IMR-90 (cell line): ENCODE data around the gene SLC35D2.

Experiments
- BHLHE40 ChIP-seq: fragments of 150-350 bp; IDR thresholded peaks from 2 replicates; pipeline ENCODE4 v1.6.1; 2016; ENCODE audit warnings: mild to moderate bottlenecking, low read depth, low read length
- CEBPB ChIP-seq: IDR thresholded peaks from 2 replicates; pipeline ENCODE4 v1.6.1; 2012; ENCODE audit warnings: low read depth, low read length, improper control_type of control experiment
- FOS ChIP-seq: fragments of 150-350 bp; IDR thresholded peaks from 2 replicates; pipeline ENCODE4 v1.6.1; 2016; ENCODE audit warnings: low read depth, low read length
- MAZ ChIP-seq: IDR thresholded peaks from 2 replicates; pipeline ENCODE4 v1.6.1; 2012; ENCODE audit warnings: low read depth, mild to moderate bottlenecking, low read length, improper control_type of control experiment, moderate library complexity, borderline replicate concordance
- MXI1 ChIP-seq: IDR thresholded peaks from 2 replicates; pipeline ENCODE4 v1.6.1; 2012; ENCODE audit warnings: low read depth, mild to moderate bottlenecking, low read length, moderate library complexity, borderline replicate concordance
- NFE2L2 ChIP-seq: fragments of 150-350 bp; IDR thresholded peaks from 2 replicates; pipeline ENCODE4 v1.6.1; 2016; ENCODE audit warnings: low read depth, mild to moderate bottlenecking, low read length
- POLR2A ChIP-seq: IDR thresholded peaks from 2 replicates; pipeline ENCODE4 v1.6.1; 2012; ENCODE audit warnings: mild to moderate bottlenecking, low read depth, low read length
- RAD21 ChIP-seq: IDR thresholded peaks from 2 replicates; pipeline ENCODE4 v1.6.1; 2012; ENCODE audit warnings: low read length, improper control_type of control experiment
- RCOR1 ChIP-seq: IDR thresholded peaks from 2 replicates; pipeline ENCODE4 v1.6.1; 2012; ENCODE audit warnings: mild to moderate bottlenecking, low read length, improper control_type of control experiment; ENCODE audit not compliant: insufficient replicate concordance
- RFX5 ChIP-seq: IDR thresholded peaks from 2 replicates; pipeline ENCODE4 v1.8.0; 2012; ENCODE audit warnings: low read depth, mild to moderate bottlenecking, low read length, moderate library complexity
- SMC3 ChIP-seq: fragments of 150-350 bp; IDR thresholded peaks from 2 replicates; pipeline ENCODE4 v1.6.1; 2016; ENCODE audit warnings: low read depth, mild to moderate bottlenecking, antibody characterized with exemption, low read length, moderate library complexity
- USF2 ChIP-seq: fragments of 150-350 bp; IDR thresholded peaks from 2 replicates; pipeline ENCODE4 v1.6.1; 2017; ENCODE audit warnings: mild to moderate bottlenecking, antibody characterized with exemption, low read length, low read depth
- TF ChIP-seq, protein P1 (sequence below): conservative IDR thresholded peaks from 2 replicates; pipeline ENCODE4 v1.5.1; 2012; ENCODE audit warnings: mild to moderate bottlenecking, low read depth, low read length, improper control_type of control experiment

DNA sequence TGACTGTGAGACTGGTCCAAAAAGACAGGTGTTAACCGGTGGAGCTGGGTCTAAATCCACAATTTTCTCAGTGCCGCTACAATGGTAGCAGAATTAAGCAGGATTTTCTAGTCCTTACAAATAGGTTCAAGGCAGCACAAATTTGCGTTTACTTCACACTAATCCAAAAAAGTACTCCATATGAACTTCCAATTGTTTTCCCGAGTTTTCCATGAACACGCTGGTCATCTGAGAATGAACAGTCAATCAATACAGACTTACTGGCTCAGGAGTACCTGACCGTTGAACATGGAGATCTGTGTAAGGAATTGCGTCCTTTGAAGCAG, 709 bp downstream of the SLC35D2 start:
- no peak for TF ChIP-seq POLR2A
- TF ChIP-seq, protein P1, sequence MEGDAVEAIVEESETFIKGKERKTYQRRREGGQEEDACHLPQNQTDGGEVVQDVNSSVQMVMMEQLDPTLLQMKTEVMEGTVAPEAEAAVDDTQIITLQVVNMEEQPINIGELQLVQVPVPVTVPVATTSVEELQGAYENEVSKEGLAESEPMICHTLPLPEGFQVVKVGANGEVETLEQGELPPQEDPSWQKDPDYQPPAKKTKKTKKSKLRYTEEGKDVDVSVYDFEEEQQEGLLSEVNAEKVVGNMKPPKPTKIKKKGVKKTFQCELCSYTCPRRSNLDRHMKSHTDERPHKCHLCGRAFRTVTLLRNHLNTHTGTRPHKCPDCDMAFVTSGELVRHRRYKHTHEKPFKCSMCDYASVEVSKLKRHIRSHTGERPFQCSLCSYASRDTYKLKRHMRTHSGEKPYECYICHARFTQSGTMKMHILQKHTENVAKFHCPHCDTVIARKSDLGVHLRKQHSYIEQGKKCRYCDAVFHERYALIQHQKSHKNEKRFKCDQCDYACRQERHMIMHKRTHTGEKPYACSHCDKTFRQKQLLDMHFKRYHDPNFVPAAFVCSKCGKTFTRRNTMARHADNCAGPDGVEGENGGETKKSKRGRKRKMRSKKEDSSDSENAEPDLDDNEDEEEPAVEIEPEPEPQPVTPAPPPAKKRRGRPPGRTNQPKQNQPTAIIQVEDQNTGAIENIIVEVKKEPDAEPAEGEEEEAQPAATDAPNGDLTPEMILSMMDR: no peak
- no peak for TF ChIP-seq BHLHE40
- no peak for TF ChIP-seq NFE2L2
- TF ChIP-seq SMC3: no peak
- TF ChIP-seq FOS: no peak
- no peak for TF ChIP-seq RCOR1
- TF ChIP-seq CEBPB: no peak
- TF ChIP-seq RAD21: no peak
- TF ChIP-seq USF2: no peak
- TF ChIP-seq MAZ: no peak
- no peak for TF ChIP-seq MXI1
- no peak for TF ChIP-seq RFX5
